BE2C (cell line): Measurements from ENCODE around the gene WDR72.

Experiments used
- DNase-seq: peaks from one replicate; pipeline ENCODE4 v3.0.0-alpha.2; 2020
- H3K27me3 ChIP-seq: fragments of 250-450 bp; sonication (Bioruptor Pico); 2 replicates; pipeline ENCODE4 v1.5.1; 2020; ENCODE audit warnings: mild to moderate bottlenecking
- H3K36me3 ChIP-seq: fragments of 250-450 bp; sonication (Bioruptor Pico); 2 replicates; pipeline ENCODE4 v1.5.1; 2020; ENCODE audit warnings: mild to moderate bottlenecking
- H3K4me1 ChIP-seq: fragments of 250-450 bp; sonication (Bioruptor Pico); 2 replicates; pipeline ENCODE4 v1.5.1; 2020
- H3K4me3 ChIP-seq: 2 replicates; pipeline ENCODE4 v1.5.1; 2011; ENCODE audit warnings: low read depth, low read length
- H3K9me3 ChIP-seq: fragments of 250-450 bp; sonication (Bioruptor Pico); 2 replicates; pipeline ENCODE4 v1.5.1; 2020
- TF ChIP-seq, protein P1 (sequence below): IDR thresholded peaks from 2 replicates; pipeline ENCODE4 v1.5.1; 2012; ENCODE audit warnings: mild to moderate bottlenecking, low read depth, low read length

Gene WDR72

DNA sequence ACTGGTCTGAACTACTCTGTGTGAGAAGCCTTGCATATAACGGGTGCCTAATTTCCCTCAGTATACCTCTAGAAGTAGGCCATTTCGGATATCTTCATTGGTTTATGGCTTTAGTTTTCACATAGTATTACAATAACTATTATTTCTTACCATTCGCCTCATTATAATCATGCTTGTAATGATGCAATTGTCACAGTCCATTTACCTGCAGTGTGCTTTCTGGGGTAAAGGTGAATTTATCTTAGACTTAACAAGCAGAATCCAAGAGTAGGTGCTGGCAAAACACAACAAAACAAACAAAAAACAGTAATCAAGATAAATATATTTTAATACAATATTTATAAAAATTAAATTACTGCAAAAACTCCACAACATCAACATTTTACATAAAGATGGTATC is 246.0 kb downstream of the WDR72 start:
- TF ChIP-seq, protein P1, sequence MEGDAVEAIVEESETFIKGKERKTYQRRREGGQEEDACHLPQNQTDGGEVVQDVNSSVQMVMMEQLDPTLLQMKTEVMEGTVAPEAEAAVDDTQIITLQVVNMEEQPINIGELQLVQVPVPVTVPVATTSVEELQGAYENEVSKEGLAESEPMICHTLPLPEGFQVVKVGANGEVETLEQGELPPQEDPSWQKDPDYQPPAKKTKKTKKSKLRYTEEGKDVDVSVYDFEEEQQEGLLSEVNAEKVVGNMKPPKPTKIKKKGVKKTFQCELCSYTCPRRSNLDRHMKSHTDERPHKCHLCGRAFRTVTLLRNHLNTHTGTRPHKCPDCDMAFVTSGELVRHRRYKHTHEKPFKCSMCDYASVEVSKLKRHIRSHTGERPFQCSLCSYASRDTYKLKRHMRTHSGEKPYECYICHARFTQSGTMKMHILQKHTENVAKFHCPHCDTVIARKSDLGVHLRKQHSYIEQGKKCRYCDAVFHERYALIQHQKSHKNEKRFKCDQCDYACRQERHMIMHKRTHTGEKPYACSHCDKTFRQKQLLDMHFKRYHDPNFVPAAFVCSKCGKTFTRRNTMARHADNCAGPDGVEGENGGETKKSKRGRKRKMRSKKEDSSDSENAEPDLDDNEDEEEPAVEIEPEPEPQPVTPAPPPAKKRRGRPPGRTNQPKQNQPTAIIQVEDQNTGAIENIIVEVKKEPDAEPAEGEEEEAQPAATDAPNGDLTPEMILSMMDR = no peak
- H3K9me3 ChIP-seq = no peaks in the 10 kb centered on the region
- H3K36me3 ChIP-seq = no peaks in the 10 kb centered on the region
- H3K27me3 ChIP-seq = no peaks in the 10 kb centered on the region
- no peak for DNase-seq
- H3K4me1 ChIP-seq = no peaks in the 10 kb centered on the region
- no peak overlapping the region for H3K4me3 ChIP-seq

DNA sequence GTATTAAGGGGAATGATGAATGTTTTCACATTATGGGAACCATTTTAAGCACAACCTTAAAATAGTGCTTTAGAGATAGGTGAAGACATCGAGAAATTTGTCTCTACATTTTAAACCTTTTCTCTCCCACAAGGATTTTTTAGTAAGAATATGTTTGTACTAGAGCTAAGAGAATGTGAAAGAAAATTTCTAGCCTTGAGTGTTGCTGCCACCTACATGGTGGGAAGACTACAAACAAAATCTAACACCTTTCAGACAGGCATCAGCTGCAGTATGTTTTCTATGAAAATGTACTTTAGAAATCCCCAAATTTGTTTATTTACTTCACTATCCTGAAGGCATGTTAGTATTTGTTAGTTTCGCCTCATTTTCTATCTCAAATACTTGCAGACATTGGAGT is 247.4 kb downstream of the WDR72 start:
- no peaks in the 10 kb centered on the region for H3K4me1 ChIP-seq
- TF ChIP-seq, protein P1 = no peak
- no peak overlapping the region for H3K4me3 ChIP-seq
- no peaks in the 10 kb centered on the region for H3K27me3 ChIP-seq
- no peaks in the 10 kb centered on the region for H3K9me3 ChIP-seq
- H3K36me3 ChIP-seq = no peaks in the 10 kb centered on the region
- no peak for DNase-seq

DNA sequence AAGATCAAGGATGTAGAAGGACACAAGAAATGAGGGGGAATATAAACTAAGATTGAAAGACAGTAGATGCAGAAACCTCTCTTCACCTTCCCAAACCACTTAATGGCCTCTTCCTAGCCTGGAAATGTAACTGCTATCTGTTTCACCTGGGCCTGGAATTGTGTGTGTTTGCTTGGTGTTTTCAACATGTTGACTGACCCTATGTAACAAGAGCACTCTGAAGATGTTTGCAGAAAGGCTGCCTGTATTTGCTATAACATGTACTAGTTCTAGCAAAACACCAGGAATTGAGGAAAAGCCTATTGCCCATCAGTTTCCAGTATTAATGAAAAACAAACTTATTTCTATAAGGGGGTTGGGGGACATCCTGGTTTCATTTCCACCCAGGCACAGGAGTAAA is 248.3 kb downstream of the WDR72 start:
- no peaks in the 10 kb centered on the region for H3K4me1 ChIP-seq
- DNase-seq = no peak
- no peak overlapping the region for H3K4me3 ChIP-seq
- H3K27me3 ChIP-seq = no peaks in the 10 kb centered on the region
- no peaks in the 10 kb centered on the region for H3K9me3 ChIP-seq
- TF ChIP-seq, protein P1 = no peak
- H3K36me3 ChIP-seq = no peaks in the 10 kb centered on the region

DNA sequence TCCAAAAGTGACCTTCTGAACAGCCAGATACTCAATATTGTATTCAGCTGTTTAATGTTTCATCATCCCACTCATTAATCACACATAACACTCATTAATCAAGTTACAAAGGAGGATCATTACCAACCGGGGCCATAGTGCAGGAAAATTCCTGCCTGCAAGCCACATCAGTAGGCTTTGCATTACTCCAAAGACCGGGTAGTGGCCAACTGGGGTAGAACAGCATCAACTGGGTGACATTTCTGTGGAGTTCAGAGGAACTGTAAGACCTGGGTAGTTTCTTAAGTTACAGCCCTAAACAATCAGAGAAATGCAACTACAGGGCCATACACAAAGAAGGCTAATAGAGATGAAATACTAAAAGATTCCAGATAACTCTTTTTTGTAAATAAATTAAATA is 253.1 kb downstream of the WDR72 start:
- H3K36me3 ChIP-seq = no peaks in the 10 kb centered on the region
- DNase-seq = no peak
- TF ChIP-seq, protein P1 = no peak
- H3K27me3 ChIP-seq = no peaks in the 10 kb centered on the region
- H3K4me3 ChIP-seq = no peak overlapping the region
- H3K9me3 ChIP-seq = no peaks in the 10 kb centered on the region
- no peaks in the 10 kb centered on the region for H3K4me1 ChIP-seq

DNA sequence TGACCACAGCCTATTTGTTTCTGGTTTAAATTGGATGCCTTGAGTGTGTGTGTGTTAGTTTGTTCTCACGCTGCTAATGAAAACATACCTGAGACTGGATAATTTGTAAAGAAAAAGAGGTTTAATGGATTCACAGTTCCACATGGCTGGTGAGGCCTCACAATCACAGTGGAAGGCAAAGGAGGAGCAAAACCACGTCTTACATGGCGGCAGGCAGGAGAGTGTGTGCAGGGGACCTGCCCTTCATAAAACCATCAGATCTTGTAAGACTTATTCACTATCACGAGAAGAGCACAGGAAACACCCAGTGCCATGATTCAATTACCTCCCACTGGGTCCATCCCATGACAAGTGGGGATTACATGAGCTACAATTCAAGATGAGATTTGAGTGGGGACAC is 260.5 kb downstream of the WDR72 start:
- Histone ChIP-seq H3K9me3 (no peaks in the 10 kb centered on the region), H3K4me3 (no peak overlapping the region), H3K27me3 (no peaks in the 10 kb centered on the region), H3K4me1 (no peaks in the 10 kb centered on the region), H3K36me3 (no peaks in the 10 kb centered on the region)
- TF ChIP-seq, protein P1 = no peak
- DNase-seq = no peak

DNA sequence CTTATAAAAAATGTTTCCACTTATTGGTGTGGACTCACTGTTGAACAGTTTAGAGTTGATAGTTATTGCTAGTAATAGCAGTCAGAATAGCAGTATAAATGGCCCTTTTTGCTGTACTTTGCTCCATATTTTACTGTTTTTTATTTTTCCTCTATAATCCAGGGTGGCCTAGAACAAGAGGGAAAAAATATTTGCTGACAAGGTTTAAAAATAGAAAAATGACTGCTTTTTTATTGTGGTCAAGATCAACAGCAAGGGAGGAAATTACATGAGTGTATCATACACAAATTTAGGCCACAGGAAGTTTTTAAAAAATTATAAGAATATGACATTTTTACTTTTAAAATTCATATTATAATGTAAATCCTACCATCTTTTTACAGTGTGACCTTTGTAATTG is 269.1 kb downstream of the WDR72 start:
- Histone ChIP-seq H3K4me1 (no peaks in the 10 kb centered on the region), H3K36me3 (no peaks in the 10 kb centered on the region), H3K4me3 (no peak overlapping the region), H3K9me3 (no peaks in the 10 kb centered on the region), H3K27me3 (no peaks in the 10 kb centered on the region; the same call in 1 of the 2 replicates)
- no peak for DNase-seq
- TF ChIP-seq, protein P1 = no peak
